ENCODE data around the gene SMIM20.

Gene SMIM20

DNA sequence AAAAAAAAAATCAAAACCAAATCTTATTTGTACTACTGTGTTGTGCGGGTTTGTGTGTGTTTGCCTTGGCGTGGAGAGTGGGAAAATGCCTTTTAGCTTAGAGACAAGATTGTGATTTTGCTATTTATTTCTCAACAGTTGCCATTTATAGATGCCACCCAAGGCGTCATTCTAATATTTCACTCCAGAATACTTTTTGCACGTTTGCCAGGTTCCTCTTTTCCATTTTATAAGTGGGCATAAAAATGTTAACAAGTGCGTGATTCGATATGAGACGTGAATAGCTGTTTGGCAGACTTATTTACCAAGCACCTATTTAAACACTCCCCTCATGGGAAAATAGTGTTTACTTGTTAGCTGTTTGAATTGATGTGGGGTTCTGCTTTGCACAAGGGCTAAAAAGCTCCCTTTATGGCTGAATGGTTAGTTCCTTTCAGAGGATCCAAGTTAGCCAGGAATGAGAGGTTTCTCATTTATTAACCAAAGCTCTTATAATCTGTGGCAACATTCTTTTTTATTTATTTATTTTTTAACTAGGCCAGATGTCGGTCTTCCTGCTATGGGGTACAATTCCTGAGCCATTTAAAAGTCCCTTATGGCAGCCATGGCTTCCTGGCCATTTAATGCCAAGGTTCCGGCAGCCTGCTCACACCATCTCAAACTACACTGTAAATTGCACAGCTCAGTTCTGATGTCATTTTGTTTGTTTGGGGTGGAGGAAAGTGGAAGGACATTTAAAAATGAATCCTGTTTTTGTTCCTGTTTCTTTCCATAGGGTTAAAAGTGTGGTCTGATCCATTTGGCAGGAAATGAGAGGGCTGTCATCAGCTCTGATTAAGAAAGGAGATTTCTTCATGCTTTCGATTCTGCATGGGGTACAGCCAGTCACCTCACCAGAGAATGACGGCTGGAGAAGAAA lies 14.6 kb downstream of the SMIM20 start:
- peak; percentile 71 for DNase-seq

DNA sequence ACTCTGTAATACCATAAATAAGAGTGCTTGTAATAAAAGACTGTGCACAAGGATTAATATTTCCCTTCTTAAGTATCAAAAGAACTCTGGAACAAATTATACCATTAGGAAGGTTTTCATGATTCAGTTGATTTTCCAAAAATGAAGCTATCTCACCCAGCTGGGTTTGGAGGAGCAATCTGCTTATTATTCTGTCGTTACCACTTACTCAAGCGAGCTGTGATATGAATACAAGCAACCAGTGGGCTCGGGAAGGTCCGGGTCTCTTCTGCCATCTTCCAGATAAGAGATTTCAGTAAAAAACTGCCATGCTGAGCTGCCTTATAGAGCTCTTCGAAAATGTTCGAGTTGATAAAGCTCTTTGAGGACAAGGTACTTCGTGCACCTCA lies 15.3 kb downstream of the SMIM20 start:
- DNase-seq = no peak

DNA sequence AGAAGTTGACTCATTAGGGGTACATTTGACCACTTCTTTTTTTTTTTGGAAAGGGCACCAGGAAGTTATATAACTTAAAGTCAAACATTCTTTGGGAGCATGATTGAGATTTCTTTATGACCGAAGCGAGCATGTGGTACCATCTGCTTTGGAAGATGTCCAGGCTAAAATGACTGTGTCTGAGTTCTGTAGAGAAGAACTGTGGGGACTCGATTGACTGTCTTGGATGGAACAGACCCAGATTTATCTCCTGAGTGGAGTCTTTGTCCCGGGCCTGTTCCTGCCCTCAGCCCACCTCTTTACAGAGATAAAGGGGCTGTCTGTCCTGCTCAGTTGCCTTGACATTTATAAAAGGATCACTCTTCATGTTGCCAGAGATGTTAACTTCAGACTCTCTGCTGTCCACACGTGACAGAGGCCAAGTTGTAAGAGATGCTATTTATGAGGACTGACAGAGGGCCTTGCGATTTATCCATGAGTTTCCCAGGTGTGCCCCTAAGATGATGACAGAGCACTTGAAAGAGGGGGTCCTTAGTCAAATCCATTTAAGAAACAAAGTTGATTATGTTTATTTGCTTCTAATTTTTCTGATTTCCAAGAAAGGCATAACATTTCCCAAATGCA lies 16.8 kb downstream of the SMIM20 start:
- DNase-seq = no peak

DNA sequence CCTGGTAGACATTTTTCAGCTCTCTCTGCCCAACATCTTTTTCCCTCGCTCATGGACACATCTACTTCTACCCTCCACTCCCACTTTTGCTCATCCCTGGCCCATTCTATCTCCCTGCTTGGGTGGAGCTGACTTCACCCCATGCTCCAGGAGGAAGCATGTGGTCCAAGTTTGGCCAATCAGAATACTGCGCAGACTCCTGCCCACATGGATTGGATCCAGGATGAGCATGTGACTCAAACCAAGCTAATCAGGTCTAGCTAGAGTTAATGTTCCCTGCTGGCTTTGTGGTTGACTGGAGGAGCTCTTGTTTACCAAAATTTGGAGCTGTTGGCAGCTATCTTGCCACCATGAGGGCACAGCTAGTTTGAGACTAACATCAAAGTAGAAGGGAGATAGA lies 22.7 kb downstream of the SMIM20 start:
- no peak for DNase-seq

DNA sequence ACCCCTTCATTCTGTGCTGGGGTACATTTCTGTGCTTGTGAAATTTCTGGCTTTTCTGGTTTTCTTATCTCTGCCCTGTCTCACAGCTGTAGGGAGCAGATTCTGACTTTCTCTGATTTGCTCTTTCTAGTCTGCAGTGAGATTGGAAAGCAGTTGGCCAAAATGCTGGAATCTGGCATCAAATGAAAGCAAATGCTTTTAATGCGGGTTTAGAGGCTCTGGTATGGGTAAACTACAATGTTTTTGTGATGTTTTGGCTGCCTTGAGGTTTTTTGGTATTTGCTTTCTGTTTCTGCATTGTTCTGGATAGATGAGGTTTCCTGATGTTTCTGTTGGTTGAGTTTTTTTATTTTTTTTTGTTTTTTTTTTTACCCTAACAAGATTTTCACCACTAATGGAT lies 23.8 kb downstream of the SMIM20 start:
- no peak for DNase-seq

DNA sequence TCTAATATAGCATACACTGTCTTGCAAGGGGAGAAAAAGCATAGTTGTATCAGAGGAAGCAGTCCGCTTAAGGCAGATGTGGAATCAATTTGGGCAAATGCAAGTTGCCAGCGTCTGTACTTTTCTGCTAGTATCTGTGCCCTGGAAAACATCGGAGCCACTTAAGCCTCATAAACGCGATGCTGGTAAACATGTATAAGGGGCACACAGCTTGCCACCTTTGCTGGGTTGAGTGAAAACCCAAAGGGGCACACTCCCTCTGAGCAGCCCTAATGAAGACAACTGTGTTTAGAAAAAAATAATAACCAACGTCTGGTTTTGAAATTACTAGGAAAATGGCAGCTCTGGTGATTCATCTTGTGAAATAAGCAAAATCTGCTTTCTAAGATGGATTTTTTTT lies 24.3 kb downstream of the SMIM20 start:
- no peak for DNase-seq

DNA sequence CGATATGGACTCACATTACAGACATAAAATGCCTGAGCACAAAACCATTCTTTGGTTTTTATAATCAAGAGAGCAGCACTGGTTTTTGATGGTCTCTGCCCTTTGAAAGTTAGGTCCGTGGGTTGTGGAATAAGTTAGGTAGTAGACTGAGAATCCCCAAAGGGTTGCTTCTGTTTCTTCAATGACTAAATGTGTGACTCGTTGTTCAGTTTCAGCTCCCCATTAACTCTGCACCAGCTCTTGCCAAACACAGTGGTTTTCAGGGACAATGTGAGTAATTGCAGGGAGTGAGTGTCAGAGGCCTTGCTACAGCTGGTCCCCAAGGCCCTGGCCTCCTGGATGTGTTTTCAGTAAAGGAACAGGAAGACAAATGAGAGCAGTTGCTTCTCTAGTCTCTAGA lies 24.8 kb downstream of the SMIM20 start:
- DNase-seq = no peak

DNA sequence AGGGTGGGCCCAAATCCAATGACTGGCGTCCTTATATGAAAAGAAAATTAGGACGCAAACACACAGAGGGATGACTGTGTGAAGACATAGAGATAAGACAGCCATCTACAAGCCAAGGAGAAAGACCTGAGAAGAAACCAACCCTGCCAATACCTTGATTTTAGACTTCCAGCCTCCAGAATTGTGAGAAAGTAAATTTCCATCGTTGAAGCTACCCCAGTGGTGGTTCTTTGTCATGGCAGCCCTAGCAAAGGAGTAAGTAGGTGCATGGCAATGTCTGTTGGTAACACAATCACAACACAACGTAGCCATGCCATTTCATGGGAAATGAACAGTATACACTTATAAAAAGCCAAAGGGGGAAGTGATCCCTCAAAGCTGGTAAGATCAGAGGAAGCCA lies 25.3 kb downstream of the SMIM20 start:
- no peak for DNase-seq

DNA sequence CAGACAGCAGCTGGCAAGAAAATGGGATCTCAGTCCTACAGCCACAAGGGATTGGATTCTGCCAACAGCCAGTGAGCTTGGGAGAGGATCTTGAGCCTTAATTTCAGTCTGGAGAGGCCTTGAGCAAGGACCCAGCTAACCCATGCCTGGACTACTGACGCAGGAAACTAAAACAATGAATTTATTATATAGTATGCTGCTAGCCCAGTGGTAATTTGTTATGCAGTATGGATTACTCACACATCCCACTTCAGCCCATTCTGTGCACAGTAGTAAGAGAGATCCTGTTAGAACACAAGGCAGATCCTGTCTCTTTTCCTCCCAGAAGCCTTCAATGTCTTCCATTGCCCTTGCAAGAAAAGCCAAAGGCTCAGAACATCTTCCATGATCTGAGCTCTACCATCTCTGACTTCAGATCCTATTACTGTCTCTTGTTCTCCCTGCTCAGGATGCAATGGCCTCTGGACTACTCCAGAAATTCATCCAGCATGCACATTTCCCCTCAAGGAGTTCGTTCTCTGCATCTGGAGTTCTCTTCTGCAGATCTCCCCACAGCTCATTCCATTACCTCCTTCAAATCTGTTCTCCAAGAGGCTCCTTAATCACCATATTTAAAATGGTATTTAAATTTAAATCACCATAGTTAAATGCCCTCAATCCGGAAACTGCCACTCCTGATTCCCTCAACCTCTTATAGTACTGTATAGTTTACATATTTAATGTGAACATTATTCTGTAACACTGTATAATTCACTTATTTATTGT lies 27.6 kb downstream of the SMIM20 start:
- DNase-seq = no peak

DNA sequence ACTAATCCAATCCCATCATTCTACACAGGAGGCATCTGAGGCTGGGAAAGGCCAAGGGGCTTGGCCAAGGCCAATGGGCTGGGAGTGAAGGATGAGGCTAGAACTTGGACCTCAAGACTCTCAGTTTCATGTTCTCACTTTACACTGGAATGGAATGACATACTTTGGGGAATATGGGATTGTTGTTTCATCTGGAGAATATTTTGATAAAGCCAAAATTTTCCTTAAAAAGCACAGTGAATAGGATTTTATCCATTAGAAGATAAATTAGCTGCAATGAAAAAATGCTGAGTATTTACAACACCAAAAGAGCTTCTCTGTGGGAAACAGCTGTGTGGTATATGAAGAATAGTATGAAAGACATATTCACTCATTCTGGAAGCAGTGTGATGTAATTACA lies 29.3 kb downstream of the SMIM20 start:
- no peak for DNase-seq

DNA sequence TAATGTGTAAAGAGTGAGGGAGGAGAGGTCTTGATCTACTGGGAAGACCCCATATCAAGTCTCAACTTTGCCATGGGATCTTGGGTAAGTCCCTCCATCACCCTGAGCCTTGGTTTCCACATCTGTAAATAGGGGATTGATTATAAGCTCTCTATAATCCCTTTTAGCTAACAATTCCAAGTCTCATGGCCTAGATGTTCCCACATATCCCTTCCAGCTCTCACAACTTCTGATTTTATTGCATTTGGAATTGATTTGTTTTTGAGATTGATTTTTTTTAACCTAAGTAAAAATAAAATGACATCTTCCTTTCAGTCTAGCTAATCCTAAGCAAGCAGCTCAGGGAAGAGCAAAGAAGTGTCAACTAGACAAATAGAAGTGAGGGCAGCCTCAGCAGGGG lies 29.8 kb downstream of the SMIM20 start:
- no peak for DNase-seq

DNA sequence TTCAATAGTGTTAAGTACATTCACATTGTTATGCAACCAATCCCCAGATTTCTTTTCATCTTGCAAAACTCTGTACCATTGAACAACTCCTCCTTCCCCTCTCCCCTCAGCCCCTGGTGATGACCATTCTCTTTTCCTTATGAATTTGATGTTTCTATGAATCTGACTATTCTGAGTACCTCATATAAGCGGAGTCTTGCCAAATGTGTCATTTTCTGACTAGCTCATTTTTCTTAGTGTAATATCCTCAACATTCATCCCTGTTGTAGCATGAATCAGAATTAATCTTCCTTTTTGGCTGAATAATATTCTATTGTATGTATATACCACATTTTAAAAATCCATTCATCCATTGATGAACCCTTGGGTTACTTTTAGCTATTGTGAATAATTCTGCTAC lies 34.0 kb downstream of the SMIM20 start:
- DNase-seq = no peak

DNA sequence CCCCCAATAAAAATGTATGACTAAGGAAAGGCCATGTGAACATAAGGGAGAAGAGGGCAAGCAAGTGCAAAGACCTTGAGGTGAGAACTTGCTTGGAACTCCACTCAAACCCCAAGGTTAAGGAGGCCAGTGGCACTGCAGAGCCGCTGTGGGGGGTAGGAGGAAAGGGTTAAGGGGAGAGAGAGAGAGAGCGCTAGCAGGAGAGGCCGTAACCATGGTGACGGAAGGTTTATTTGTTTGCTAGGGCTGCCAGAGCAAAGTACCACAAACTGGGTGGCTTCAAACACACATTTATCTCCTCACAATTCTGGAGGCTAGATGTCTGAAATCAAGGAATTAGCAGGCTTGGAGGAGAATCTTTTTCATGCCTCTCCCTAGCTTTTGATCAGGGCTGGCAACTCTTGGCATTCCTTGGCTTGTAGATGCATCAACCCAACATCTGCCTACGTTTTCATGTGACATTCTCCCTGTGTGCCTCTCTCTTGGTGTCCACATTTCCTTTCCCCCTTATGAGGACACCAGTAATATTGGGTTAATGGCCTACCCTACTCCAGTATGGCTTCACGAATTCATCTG lies 35.2 kb downstream of the SMIM20 start:
- DNase-seq = peak; percentile 4

DNA sequence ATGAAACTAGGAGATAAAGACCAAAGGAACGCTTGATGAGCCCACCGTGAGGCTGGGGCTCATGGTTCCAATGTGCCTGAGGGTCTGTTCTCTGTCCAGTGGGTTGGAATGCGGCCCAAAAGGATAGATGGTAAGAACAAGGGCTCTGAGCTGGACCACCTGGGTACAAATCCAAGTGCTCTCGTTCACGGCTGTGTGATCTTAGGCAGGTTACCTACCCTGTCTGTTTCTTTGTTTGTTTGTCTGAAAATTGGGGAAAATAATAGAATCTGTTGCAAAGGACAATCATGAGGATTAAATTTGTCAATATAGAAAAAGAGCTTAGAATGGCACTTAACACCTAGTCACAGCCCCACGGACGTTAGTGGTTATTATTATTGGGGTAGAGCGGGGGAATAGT lies 36.0 kb downstream of the SMIM20 start:
- no peak for DNase-seq

DNA sequence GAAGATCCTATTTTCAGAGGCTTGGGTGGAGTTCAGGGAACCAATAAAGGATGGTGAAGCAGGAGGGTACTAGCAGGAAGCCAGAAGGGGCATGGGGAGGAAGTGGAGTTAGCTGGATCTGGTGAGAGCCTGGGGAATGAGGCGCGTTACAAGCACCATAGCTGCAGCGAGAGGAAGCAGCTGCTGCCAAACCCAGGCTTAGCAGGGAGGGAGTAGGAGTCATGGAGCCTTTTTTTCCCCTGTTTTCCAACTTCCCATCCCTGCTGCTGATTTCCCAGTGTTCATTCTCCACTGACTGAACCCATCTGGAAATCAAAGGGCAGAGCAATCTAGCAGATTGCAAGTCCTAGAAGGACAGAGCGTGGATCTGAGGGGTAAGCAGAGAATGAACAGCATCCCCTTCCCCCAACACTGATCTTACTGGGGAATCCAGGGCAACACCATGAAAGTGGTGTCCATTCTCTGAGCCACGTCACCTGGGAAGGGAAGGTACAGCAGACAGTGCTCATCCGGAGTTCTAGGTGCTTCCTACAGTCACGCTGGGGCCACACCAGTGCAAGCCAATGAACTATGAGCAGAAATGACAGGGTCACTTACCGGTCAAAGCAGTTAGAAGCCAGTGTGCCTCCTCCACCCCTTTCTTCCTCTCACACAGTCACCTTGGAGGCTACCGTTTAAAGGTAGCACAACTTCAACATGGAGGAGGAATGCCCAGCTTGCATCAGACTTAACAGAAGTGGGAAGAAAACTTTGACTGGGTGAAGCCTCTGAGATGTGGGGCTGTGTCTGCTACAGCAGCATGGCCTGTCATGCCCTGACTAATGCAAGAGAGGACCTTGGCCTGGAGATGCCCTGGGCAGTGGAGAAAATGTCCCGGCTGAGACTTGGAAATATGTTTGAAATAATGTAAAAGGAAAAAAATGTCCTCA lies 36.7 kb downstream of the SMIM20 start:
- DNase-seq = no peak

DNA sequence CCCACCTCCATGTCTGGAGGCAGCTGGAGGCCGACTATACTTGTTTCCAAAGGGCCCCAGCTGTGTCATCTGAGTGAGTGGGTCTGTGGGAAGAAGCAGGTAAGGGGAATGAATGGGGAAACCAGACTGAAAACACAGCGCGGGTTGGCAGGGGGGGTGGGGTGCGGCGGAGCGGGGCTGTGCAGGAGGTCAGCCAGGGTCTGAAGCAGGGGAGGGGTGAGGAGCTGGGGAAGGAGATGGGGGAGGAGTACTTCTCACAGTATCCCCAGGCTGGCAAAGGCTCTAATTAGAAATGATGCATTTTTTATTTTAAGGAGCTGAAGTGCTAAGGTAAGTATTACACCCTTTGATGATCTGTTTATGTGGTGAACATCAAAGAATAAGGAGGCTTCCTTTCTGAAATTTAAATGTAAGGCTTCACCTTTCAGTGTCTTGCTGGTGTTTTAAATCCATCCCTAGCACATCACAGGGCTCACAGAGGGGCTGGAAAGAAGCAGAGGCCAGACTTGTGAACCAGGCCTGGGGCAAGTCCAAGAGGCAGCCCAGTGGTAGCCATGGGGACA lies 37.5 kb downstream of the SMIM20 start:
- no peak for DNase-seq

DNA sequence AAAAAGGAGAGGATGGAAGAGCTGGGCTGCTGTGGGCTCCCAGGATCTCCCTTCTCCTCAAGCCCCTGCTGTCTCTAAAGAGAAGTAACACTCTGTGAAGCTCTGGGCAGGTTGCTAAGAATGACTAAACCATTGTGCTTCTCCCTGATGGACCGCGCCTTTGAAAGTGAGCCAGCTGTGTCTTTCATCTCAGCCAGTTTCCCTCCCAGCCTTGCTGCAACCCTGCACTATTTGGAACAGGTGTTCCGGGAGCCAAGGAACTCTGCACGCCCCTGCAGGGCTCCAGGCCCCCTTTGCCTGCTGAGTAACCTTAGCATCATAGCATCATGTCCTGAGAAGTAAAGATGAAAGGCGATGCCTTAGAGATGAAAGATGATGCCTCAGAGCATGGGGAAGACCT lies 39.7 kb downstream of the SMIM20 start:
- DNase-seq = no peak

DNA sequence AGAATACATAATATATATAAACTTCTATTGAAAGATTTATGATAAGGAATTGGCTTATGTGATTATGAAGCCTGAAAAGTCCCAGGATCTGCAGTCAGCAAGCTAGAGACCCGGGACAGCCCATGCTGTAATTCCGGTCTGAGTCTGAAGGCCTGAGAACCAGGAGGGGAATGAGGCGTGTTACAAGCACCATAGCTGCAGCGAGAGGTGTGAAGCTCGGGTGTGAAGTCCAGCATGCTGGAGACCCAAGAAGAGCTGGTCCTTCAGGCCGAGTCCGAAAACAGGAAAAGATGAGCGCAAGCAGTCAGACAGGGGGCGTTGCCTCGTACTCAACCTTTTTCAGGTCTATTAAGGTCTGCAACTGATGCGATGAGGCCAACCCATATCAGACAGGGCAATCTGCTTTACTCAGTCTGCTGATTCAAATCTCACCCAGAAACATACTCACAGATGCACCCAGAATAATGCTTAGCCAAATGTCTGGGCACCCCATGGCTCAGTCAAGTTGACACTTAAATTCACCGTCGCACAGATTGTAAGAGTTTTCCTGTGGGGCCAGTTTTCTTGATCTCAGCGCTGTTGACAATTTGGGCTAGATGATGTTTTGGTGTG lies 40.4 kb downstream of the SMIM20 start:
- no peak for DNase-seq

DNA sequence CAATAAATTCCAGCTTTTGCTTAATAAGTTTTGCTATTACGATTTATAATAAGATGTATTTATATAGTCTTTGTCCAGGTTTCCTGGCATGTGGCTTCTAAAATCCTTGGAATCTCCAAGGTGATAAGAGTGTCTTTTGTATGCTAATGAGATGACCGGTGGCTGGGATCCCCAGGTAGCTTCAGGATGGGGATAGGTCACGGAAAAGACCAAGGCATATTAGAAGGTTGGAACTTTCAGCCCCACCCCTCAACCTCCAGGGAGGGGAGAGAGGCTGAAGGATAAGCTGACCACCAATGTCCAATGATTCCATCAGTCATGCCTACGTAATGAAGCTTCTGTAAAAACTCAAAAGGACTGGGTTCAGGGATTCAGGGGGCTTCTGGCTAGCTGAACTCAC lies 41.7 kb downstream of the SMIM20 start:
- DNase-seq = no peak

DNA sequence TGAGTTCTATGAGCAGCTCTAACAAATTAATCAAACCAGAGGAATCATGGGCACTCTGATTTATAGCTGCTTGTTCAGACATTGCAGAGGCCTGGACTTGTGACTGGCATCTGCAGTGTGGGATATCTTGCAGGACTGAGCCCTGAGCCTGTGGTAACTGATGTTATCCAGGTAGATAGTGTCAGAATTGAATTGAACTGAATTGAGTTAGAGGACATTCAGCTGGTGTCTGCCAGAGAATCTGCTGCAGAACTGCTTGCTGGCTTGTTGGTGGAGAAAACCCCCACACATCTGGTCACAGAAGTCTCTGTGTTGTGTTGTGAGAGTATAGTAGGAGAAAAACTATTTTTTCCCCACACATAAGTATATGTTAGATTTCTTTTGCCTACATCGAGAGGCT lies 42.2 kb downstream of the SMIM20 start:
- DNase-seq = no peak

DNA sequence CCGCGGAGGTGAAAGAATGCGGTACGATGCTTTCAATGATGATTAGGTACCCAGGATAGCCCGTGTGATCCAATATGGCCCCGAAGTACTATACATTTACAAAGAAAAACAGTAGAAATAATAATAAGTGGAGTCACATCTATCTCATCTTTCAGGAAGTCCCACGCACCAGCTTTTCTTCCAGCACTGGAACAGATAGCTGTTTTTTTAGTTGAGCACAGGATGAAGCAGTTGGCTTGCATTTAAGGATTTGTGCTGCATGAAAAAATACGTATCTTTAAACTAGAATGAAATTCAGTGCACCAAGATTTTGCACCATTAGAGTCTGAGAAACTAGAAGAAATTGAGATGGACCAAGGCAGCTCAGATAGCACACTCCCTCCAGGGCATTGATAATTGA lies 44.1 kb downstream of the SMIM20 start:
- no peak for DNase-seq

DNA sequence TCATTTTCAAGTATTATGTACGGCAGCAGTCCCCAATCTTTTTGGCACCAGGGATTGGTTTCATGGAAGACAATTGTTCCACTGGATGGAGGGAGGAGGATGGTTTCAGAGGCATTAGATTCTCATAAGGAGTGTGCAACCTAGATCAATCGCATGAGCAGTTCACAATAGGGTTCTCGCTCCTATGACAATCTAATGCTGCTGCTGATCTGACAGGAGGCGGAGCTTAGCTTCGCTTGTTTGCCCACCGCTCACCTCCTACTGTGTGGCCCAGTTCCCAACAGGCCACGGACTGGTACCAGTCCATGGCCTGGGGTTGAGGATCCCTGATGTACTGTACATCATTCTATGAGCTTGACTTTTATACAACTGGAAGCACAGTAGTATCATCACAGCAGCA lies 48.4 kb downstream of the SMIM20 start:
- no peak for DNase-seq

All from NCI-H1417 treated with DMSO at 0.1 percent for 48 hours (cell line).